Pancreas (tissue), 10 donors: Measurements from ENCODE around the gene TMEM135. TPM values are rescaled to one million over a fixed set of nuclear protein-coding genes. Genes with fewer than 3 reads are reported as not detected.

Experiments
- ATAC-seq, 4 donors: fragments of 200-7000 bp; cut with Tn5 transposase; one replicate each; pipeline versions ENCODE4 v1.8.0 to v1.9.1; 2020; ENCODE audit warnings: mild to moderate bottlenecking in 4 of 4, moderate library complexity in 4 of 4
- DNase-seq, 6 donors: peaks; one replicate each; pipeline ENCODE4 v3.0.0-alpha.2; 2020
- FAIRE-seq: peaks from 2 replicates; lab custom pipeline; 2012; peaks lifted over from hg19 to GRCh38; lab: Jason Lieb, UNC
- H3K27ac ChIP-seq, 4 donors: fragments of 200-600 bp; sonication (generic); 1 replicate in 3 of 4; 2 replicates in 1 of 4; pipeline versions ENCODE4 v1.5.0 to v1.8.0; 2020
- H3K27me3 ChIP-seq, 4 donors: fragments of 200-600 bp; one replicate each; pipeline ENCODE4 v1.8.0; 2021
- H3K36me3 ChIP-seq, 3 donors: fragments of 200-600 bp; sonication (generic) in 1 of 3; one replicate each; pipeline versions ENCODE4 v1.5.0 to v1.8.0; 2020 to 2021
- H3K4me1 ChIP-seq, 3 donors: fragments of 200-600 bp; one replicate each; pipeline ENCODE4 v1.8.0; 2021
- H3K4me3 ChIP-seq, 4 donors: fragments of 200-600 bp; sonication (generic) in 2 of 4; one replicate each; pipeline versions ENCODE4 v1.5.0 to v1.8.0; 2020 to 2021
- H3K9me3 ChIP-seq, 4 donors: fragments of 200-600 bp; one replicate each; pipeline ENCODE4 v1.8.0; 2021
- WGBS, 2 donors: extraction: QIAGEN DNeasy Blood & Tissue Kit; methylation state at CpG; one replicate each; pipeline ENCODE4 v1.1.7; 2013; 5-methylcytosine and 5-hydroxymethylcytosine counted together
- intact Hi-C, 3 donors: fragments of 100-400 bp; cut with DNase I; formaldehyde crosslinking; loops; one replicate each; pipeline versions ENCODE4 v1.11.1 to v1.14.2; 2022
- polyA plus RNA-seq, 2 donors: library from polyadenylated mRNA; stranded (reverse); fragments of 200-250 nt; gene quantifications; one replicate each; pipeline ENCODE4 v1.2.3, GENCODE V29; 2013
- total RNA-seq, 6 donors: library from RNA; stranded (reverse); fragmentation: NEBNext Ultra II Directional in 4 of 6; extraction: Animal tissue kit (Norgen Biotek cat#: 25700) in 4 of 6; gene quantifications; one replicate each; pipeline versions ENCODE4 v1.2.1 to v1.2.4, GENCODE V29; 2021 to 2023
- TF ChIP-seq, protein P1 (sequence below), 4 donors: fragments of 200-600 bp; sonication (generic) in 3 of 4; IDR thresholded peaks; one replicate each; pipeline versions ENCODE4 v1.5.0 to v1.8.0; 2021; ENCODE audit warnings: antibody characterized with exemption in 4 of 4
- donor health status: healthy with polysubstance abuse.
- donor health status: DM: no; HTN: no; CAD: no; lungs with moderate emphysema.
- donor health status: DM: no; HTN: no; CAD: no.
- donor health status: control.
- donor health status: control.
- donor health status: Bipolar disorder and iron deficiency.
- donor health status: DM: yes; HTN: yes; CAD: no.
- donor health status: DM: no; HTN: no; CAD: no.
- donor health status: DM: no; HTN: no; CAD: no.
- donor health status: DM: yes; HTN: yes; CAD: no.

The TMEM135 gene
- total and polyA plus RNA-seq, 8 donors: 2.6 to 10.1 (median 8.0) TPM

DNA sequence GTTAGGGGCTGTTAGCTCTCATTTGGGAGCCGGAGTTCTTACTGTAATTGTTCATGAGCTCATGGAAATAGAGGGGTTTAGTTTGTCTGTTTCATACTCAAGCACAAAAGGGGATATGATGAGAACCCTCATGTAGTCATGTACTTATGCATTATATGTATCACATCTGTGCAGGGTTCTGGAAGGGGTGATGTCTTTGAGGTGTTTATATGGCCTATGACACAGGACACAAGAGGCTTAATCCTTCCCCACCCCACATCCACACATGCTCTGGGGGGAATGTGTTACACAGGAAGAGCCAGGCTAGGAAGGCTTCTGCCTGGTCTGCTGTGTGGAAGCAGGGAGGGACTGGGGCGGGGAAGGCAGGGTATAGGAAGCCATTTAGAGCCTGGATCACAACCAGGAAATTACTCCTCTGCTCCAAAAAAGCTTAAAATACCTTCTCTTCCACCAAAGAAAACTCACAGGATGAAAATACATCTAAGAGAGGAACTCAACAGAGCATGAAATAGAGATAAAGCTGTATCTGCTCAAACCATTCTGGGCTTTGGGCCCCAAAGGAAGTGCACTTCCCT lies 316.1 kb downstream of the TMEM135 start:
- Histone ChIP-seq H3K4me1 (no peaks in the 10 kb centered on the region), H3K27ac (no peak overlapping the region), H3K27me3 (no peaks in the 10 kb centered on the region), H3K36me3 (no peaks in the 10 kb centered on the region), H3K9me3 (no peaks in the 10 kb centered on the region), H3K4me3 (no peak overlapping the region)
- intact Hi-C loops: loop anchor here in 2 of 3 donors (10.0 kb wide), 2 partner anchors 71 to 1201 kb away; no protein-coding TSS in a partner anchor
- DNase-seq (no peak), FAIRE-seq (no peak), ATAC-seq (no peak)
- 64 to 77% methylated on average over 2 of the region's 2 CpGs for WGBS, 2 donors
- TF ChIP-seq, protein P1, sequence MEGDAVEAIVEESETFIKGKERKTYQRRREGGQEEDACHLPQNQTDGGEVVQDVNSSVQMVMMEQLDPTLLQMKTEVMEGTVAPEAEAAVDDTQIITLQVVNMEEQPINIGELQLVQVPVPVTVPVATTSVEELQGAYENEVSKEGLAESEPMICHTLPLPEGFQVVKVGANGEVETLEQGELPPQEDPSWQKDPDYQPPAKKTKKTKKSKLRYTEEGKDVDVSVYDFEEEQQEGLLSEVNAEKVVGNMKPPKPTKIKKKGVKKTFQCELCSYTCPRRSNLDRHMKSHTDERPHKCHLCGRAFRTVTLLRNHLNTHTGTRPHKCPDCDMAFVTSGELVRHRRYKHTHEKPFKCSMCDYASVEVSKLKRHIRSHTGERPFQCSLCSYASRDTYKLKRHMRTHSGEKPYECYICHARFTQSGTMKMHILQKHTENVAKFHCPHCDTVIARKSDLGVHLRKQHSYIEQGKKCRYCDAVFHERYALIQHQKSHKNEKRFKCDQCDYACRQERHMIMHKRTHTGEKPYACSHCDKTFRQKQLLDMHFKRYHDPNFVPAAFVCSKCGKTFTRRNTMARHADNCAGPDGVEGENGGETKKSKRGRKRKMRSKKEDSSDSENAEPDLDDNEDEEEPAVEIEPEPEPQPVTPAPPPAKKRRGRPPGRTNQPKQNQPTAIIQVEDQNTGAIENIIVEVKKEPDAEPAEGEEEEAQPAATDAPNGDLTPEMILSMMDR (IDR thresholded peaks at IDR 0.05): no peak

DNA sequence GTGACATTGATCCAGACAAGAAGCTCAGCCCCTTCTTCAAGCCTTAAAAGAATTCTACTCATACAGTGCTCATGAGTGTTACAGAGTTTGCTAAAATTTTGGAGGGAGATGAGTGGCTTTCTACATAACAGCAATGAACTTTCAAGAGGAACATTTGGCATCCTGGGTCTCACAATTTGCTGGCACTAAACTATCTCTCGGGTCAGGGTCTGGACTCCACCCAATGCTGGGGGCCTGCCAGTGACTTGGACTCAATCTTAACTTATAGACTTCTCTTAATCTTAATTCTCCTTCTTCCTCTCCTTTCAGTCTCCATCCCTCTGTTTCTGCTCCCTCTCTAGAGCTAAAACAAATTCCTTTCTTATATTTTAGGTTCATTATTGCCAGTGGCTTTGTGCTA lies 317.9 kb downstream of the TMEM135 start:
- no peak overlapping the region for H3K27ac ChIP-seq
- ATAC-seq (no peak), DNase-seq (no peak), FAIRE-seq (no peak)
- WGBS, 2 donors: 27 to 37% methylated on average over 1 of the region's 1 CpG
- no peaks in the 10 kb centered on the region for H3K9me3 ChIP-seq
- no peaks in the 10 kb centered on the region for H3K4me1 ChIP-seq
- intact Hi-C loops: loop anchor here in 2 of 3 donors (5.0 to 10.0 kb wide), 3 partner anchors 62 to 1199 kb away; no protein-coding TSS in a partner anchor
- no peaks in the 10 kb centered on the region for H3K27me3 ChIP-seq
- H3K4me3 ChIP-seq: no peak overlapping the region
- TF ChIP-seq, protein P1 (IDR thresholded peaks at IDR 0.05): no peak
- no peaks in the 10 kb centered on the region for H3K36me3 ChIP-seq

DNA sequence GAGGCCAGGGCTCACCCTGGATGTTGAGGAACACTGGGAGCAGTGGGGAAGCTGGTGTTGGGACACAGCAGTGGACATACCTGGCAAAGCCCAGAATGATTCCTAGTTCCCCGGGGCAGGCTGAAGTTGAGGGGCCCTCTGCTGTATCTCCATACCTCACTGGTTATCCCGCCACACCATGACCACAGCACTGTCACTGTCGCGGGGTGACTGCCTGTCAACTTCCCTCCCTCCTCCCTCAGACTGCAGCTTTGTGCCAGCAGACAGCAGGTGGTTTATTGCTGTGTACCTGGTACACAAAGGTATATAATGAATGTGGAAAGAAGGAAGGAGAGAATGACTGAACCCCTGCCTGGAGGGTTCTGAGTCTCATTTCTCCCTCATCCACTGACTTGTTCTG lies 318.7 kb downstream of the TMEM135 start:
- Histone ChIP-seq H3K27me3 (no peaks in the 10 kb centered on the region), H3K4me1 (no peaks in the 10 kb centered on the region), H3K27ac (no peak overlapping the region), H3K4me3 (no peak overlapping the region), H3K36me3 (no peaks in the 10 kb centered on the region), H3K9me3 (no peaks in the 10 kb centered on the region)
- TF ChIP-seq, protein P1 (IDR thresholded peaks at IDR 0.05): no peak
- 76 to 83% methylated on average over 4 of the region's 4 CpGs for WGBS, 2 donors
- no peak for FAIRE-seq
- intact Hi-C loops: loop anchor here in 2 of 3 donors (5.0 to 10.0 kb wide), 3 partner anchors 61 to 1198 kb away; no protein-coding TSS in a partner anchor
- DNase-seq: peak in 1 of 6 donors; percentile 20
- no peak for ATAC-seq

DNA sequence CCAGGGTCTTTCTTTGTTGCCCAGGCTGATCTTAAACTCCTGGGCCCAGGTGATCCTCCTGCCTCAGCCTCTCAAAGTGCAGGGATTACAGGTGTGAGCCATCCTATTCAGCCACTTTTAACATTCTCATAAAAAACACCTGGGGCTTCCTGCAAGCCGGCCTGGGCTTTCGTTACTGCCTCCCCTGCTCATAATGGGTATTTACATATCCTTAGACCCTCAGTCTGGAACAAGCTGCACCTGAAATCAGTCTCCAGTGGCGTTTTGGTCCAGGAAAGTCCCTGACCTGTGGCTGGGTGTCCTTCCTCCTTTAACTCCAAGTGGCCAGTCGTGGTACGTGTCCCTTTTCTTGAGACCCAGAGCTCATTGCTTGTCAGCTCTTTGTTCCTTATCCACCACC lies 320.7 kb downstream of the TMEM135 start:
- no peaks in the 10 kb centered on the region for H3K4me1 ChIP-seq
- DNase-seq: no peak
- H3K9me3 ChIP-seq: no peaks in the 10 kb centered on the region
- no peaks in the 10 kb centered on the region for H3K36me3 ChIP-seq
- H3K27ac ChIP-seq: no peak overlapping the region
- WGBS, 2 donors: 79 to 89% methylated on average over 5 of the region's 5 CpGs
- no peaks in the 10 kb centered on the region for H3K27me3 ChIP-seq
- intact Hi-C loops: loop anchor here in 2 of 3 donors (5.0 to 10.0 kb wide), 3 partner anchors 59 to 1196 kb away; no protein-coding TSS in a partner anchor
- H3K4me3 ChIP-seq: no peak overlapping the region
- TF ChIP-seq, protein P1 (IDR thresholded peaks at IDR 0.05): no peak
- ATAC-seq: no peak
- no peak for FAIRE-seq

DNA sequence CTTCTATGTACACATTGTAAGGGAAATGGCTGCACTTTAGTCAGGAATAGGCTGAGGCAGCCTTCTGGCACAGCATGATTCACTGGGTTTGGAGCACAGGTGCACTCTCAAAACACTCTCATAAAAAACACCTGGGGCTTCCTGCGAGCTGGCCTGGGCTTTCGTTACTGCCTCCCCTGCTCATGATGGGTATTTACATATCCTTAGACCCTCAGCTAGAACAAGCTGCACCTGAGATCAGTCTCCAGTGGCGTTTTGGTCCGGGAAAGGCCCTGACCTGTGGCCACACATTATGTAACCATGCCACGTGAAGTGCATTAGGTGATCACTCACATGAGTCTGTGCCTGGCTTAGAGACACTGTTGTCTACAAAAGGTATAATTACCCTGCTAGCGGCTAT lies 321.7 kb downstream of the TMEM135 start:
- intact Hi-C loops: loop anchor here in 2 of 3 donors (5.0 to 10.0 kb wide), 3 partner anchors 58 to 1195 kb away; no protein-coding TSS in a partner anchor
- Histone ChIP-seq H3K9me3 (no peaks in the 10 kb centered on the region), H3K27me3 (no peaks in the 10 kb centered on the region), H3K4me1 (no peaks in the 10 kb centered on the region), H3K4me3 (no peak overlapping the region), H3K36me3 (no peaks in the 10 kb centered on the region), H3K27ac (no peak overlapping the region)
- TF ChIP-seq, protein P1 (IDR thresholded peaks at IDR 0.05): no peak
- DNase-seq: no peak
- 59 to 66% methylated on average over 6 of the region's 6 CpGs for whole genome bisulfite sequencing, 2 donors
- ATAC-seq: peak in 1 of 4 donors; percentile 46
- no peak for FAIRE-seq
